ENCODE data around the gene S100P.

S100P gene

DNA sequence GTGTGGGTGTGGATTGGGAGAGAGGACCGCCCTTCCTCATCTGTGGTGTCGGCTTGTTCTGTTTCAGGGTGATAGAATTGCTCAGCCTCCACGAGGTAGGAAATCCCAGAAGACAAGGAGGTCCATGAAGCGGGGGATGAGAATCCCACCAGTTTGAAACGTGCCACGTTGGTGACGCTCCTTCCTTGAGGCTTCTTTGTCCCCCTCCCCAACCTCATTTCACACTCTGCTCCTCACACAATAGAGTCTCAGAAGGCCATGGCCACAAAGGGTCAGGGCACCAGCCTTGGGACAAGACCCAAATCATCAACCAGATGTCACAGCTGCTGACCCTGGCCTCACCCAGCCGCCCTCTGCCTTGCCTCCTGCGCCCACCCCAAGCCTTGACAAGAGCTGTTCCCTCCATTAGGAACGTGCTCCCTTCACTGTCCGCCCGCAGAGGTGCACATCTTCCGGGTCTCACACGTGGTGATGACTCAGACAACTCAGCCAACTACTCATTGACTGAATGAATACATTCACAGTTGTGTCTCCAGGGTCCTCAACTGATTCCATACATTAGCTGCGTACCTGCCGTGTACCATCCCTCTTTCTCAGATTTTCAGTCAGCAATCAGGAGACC, 40.6 kb downstream of the S100P start:
- Histone ChIP-seq H3K27ac (ENCODE audit: low read length) (no peak overlapping the region), H3K36me3 (ENCODE audit: control insufficient read depth in 2 of 2, insufficient read depth in 2 of 2, low read length in 2 of 2) (no peaks in the 10 kb centered on the region), H3K27me3 (ENCODE audit: control insufficient read depth in 1 of 2, insufficient read depth in 2 of 2, low read length in 2 of 2) (no peaks in the 10 kb centered on the region), H3K9ac (ENCODE audit: low read length in 2 of 2) (no peak overlapping the region), H3K4me3 (ENCODE audit: low read length in 2 of 2) (no peak overlapping the region), H3K9me3 (ENCODE audit: control insufficient read depth in 2 of 2, low read length in 2 of 2) (no peaks in the 10 kb centered on the region), H3K4me1 (ENCODE audit: control insufficient read depth, insufficient read depth, low read length) (peaks cover 2% of the 10 kb centered on the region)

DNA sequence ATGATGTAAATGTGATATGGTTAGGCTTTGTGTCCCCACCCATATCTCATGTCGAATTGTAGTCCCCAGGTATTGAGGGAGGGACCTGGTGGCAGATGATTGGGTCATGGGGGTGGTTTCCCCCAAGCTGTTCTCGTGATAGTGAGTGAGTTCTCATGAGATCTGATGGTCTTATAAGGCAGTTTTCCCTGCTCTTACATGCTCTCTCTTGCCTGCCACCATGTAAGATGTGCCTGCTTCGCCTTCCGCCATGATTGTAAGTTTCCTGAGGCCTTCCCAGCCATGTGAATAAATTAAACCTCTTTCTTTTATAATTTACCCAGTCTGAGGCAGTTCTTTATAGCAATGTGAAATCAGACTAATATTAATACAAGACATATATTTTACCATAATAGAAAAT, 46.2 kb downstream of the S100P start:
- no peaks in the 10 kb centered on the region for H3K4me1 ChIP-seq (ENCODE audit: control insufficient read depth, insufficient read depth, low read length)
- no peak overlapping the region for H3K4me3 ChIP-seq (ENCODE audit: low read length in 2 of 2)
- H3K9ac ChIP-seq (ENCODE audit: low read length in 2 of 2): no peak overlapping the region
- no peaks in the 10 kb centered on the region for H3K9me3 ChIP-seq (ENCODE audit: control insufficient read depth in 2 of 2, low read length in 2 of 2)
- H3K27me3 ChIP-seq (ENCODE audit: control insufficient read depth in 1 of 2, insufficient read depth in 2 of 2, low read length in 2 of 2): peaks cover 0 to 2% of the 10 kb centered on the region in 2 donors
- no peak overlapping the region for H3K27ac ChIP-seq (ENCODE audit: low read length)
- H3K36me3 ChIP-seq (ENCODE audit: control insufficient read depth in 2 of 2, insufficient read depth in 2 of 2, low read length in 2 of 2): no peaks in the 10 kb centered on the region

GRCh38 chr4:6740347-6740746, 46.7 kb downstream of the S100P start:
- Histone ChIP-seq H3K36me3 (ENCODE audit: control insufficient read depth in 2 of 2, insufficient read depth in 2 of 2, low read length in 2 of 2) (no peaks in the 10 kb centered on the region), H3K27ac (ENCODE audit: low read length) (no peak overlapping the region), H3K9me3 (ENCODE audit: control insufficient read depth in 2 of 2, low read length in 2 of 2) (no peaks in the 10 kb centered on the region), H3K4me1 (ENCODE audit: control insufficient read depth, insufficient read depth, low read length) (no peaks in the 10 kb centered on the region), H3K4me3 (ENCODE audit: low read length in 2 of 2) (no peak overlapping the region), H3K27me3 (ENCODE audit: control insufficient read depth in 1 of 2, insufficient read depth in 2 of 2, low read length in 2 of 2) (peaks cover 0 to 2% of the 10 kb centered on the region in 2 donors), H3K9ac (ENCODE audit: low read length in 2 of 2) (no peak overlapping the region)

DNA sequence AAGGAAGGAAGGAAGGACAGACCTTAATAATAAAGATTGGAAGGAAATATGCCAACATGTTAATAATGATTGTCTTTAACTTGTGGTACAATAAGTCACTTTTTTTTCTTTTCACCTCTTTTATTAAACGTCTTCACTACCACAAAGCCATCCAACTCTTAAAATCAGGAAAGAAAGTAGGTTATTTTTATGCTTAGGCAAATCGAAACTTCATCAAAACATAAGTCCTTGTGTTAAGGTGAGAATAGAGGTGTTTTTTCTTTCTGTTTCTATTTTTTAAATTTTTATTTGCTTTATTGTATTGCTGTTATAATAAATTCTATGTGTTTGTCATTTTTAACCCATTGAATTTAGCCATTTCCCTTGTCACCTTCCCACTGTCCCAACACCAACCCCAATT, 48.8 kb downstream of the S100P start:
- peaks cover 8% of the 10 kb centered on the region for H3K4me1 ChIP-seq (ENCODE audit: control insufficient read depth, insufficient read depth, low read length)
- peaks cover 0 to 3% of the 10 kb centered on the region in 2 donors for H3K27me3 ChIP-seq (ENCODE audit: control insufficient read depth in 1 of 2, insufficient read depth in 2 of 2, low read length in 2 of 2)
- no peaks in the 10 kb centered on the region for H3K9me3 ChIP-seq (ENCODE audit: control insufficient read depth in 2 of 2, low read length in 2 of 2)
- no peaks in the 10 kb centered on the region for H3K36me3 ChIP-seq (ENCODE audit: control insufficient read depth in 2 of 2, insufficient read depth in 2 of 2, low read length in 2 of 2)
- H3K27ac ChIP-seq (ENCODE audit: low read length): no peak overlapping the region
- H3K9ac ChIP-seq (ENCODE audit: low read length in 2 of 2): no peak overlapping the region
- H3K4me3 ChIP-seq (ENCODE audit: low read length in 2 of 2): no peak overlapping the region

- no peaks in the 10 kb centered on the region for H3K9me3 ChIP-seq (ENCODE audit: control insufficient read depth in 2 of 2, low read length in 2 of 2)
- H3K36me3 ChIP-seq (ENCODE audit: control insufficient read depth in 2 of 2, insufficient read depth in 2 of 2, low read length in 2 of 2): no peaks in the 10 kb centered on the region
- peaks cover 10% of the 10 kb centered on the region for H3K4me1 ChIP-seq (ENCODE audit: control insufficient read depth, insufficient read depth, low read length)
- no peak overlapping the region for H3K9ac ChIP-seq (ENCODE audit: low read length in 2 of 2)
- H3K4me3 ChIP-seq (ENCODE audit: low read length in 2 of 2): no peak overlapping the region
- no peak overlapping the region for H3K27ac ChIP-seq (ENCODE audit: low read length)
- peaks cover 0 to 3% of the 10 kb centered on the region in 2 donors for H3K27me3 ChIP-seq (ENCODE audit: control insufficient read depth in 1 of 2, insufficient read depth in 2 of 2, low read length in 2 of 2)
Measured at GRCh38 chr4:6742989-6743388, 49.3 kb downstream of the S100P start.
